Fibroblast of the aortic adventitia (primary cell): ENCODE results near the gene THBS1. TPM values are rescaled to one million over a fixed set of nuclear protein-coding genes. Genes with fewer than 3 reads are reported as not detected.
A peak's percentile ranks its signal among the peaks of the same experiment; 100 is the strongest.

Experiments used
- DNase-seq: peaks from one replicate; pipeline ENCODE4 v3.0.0-alpha.2; 2010; ENCODE audit warnings: low read depth
- H3K4me3 ChIP-seq: 2 replicates; pipeline ENCODE4 v1.5.1; 2011; ENCODE audit warnings: low read depth, mild to moderate bottlenecking, control low read depth, low read length, moderate library complexity
- CTCF ChIP-seq: IDR thresholded peaks from 2 replicates; pipeline ENCODE4 v1.5.1; 2011; ENCODE audit warnings: mild to moderate bottlenecking, low read length, control low read depth, inconsistent platforms; ENCODE audit not compliant: insufficient read depth
- total RNA-seq: library from RNA; depleted of rRNA; stranded (reverse); fragments of >200 nt; gene quantifications from 2 replicates; pipeline ENCODE4 v1.2.3, GENCODE V29; 2012; ENCODE audit warnings: low replicate concordance

THBS1 gene
- total RNA-seq, 1 donor: 141 TPM

- TF ChIP-seq CTCF: no peak
These were observed 9.2 kb downstream of the THBS1 start for GRCh38 chr15:39589815-39590644.

GRCh38 chr15:39591141-39591895, 10.4 kb downstream of the THBS1 start:
- no peak for TF ChIP-seq CTCF
- no peak overlapping the region for H3K4me3 ChIP-seq
- DNase-seq: peak; percentile 24

More at GRCh38 chr15:39589815-39590644, 9.2 kb downstream of the THBS1 start:
- peak; percentile 30 for DNase-seq
- no peak overlapping the region for H3K4me3 ChIP-seq

- DNase-seq: peak; percentile 33
- TF ChIP-seq CTCF: no peak
- H3K4me3 ChIP-seq: no peak overlapping the region
These were observed 11.0 kb downstream of the THBS1 start for GRCh38 chr15:39591896-39592315.

- DNase-seq: peak; percentile 35
- no peak for TF ChIP-seq CTCF
- no peak overlapping the region for H3K4me3 ChIP-seq
These were observed 11.6 kb downstream of the THBS1 start for GRCh38 chr15:39592500-39592899.

- no peak overlapping the region for H3K4me3 ChIP-seq
- DNase-seq: peak; percentile 19
- no peak for TF ChIP-seq CTCF
These were observed 12.3 kb downstream of the THBS1 start for GRCh38 chr15:39593071-39593655.

- H3K4me3 ChIP-seq: no peak overlapping the region
- no peak for TF ChIP-seq CTCF
- peak; percentile 22 for DNase-seq
These were observed 13.0 kb downstream of the THBS1 start for GRCh38 chr15:39593656-39594445.
